H9 (cell line): ENCODE results near the gene SLC11A1. TPM values are rescaled to one million over a fixed set of nuclear protein-coding genes. Genes with fewer than 3 reads are reported as not detected.

Source experiments
- DNase-seq: peaks from one replicate; pipeline ENCODE4 v3.0.0-alpha.2; 2017
- H2AFZ ChIP-seq: one replicate; pipeline ENCODE4 v1.6.1; 2013; ENCODE audit warnings: mild to moderate bottlenecking, low read length, control low read depth, moderate library complexity
- H2AK5ac ChIP-seq: 2 replicates; pipeline ENCODE4 v1.6.1; 2013; ENCODE audit warnings: low read length, control low read depth, mixed read lengths; ENCODE audit not compliant: insufficient read length
- H2BK120ac ChIP-seq: one replicate; pipeline ENCODE4 v1.6.1; 2013; ENCODE audit warnings: low read depth, mild to moderate bottlenecking, low read length, control low read depth, inconsistent platforms; ENCODE audit not compliant: poor library complexity, severe bottlenecking
- H2BK12ac ChIP-seq: 2 replicates; pipeline ENCODE4 v1.6.1; 2013; ENCODE audit warnings: low read length, control low read depth, mixed read lengths, low read depth; ENCODE audit not compliant: insufficient read length
- H2BK15ac ChIP-seq: 2 replicates; pipeline ENCODE4 v1.6.1; 2013; ENCODE audit warnings: low read depth, low read length, control low read depth
- H2BK20ac ChIP-seq: one replicate; pipeline ENCODE4 v1.6.1; 2013; ENCODE audit warnings: low read depth, mild to moderate bottlenecking, low read length, control low read depth, inconsistent platforms; ENCODE audit not compliant: poor library complexity, severe bottlenecking
- H2BK5ac ChIP-seq: 2 replicates; pipeline ENCODE4 v1.6.1; 2013; ENCODE audit warnings: low read length, control low read depth, mixed read lengths; ENCODE audit not compliant: insufficient read length
- H3K14ac ChIP-seq: 2 replicates; pipeline ENCODE4 v1.6.1; 2013; ENCODE audit warnings: low read length, control low read depth; ENCODE audit not compliant: insufficient read depth
- H3K18ac ChIP-seq: 2 replicates; pipeline ENCODE4 v1.6.1; 2013; ENCODE audit warnings: low read depth, mild to moderate bottlenecking, mixed read lengths, low read length, control low read depth; ENCODE audit not compliant: insufficient read length
- H3K23ac ChIP-seq: 2 replicates; pipeline ENCODE4 v1.6.1; 2013; ENCODE audit warnings: low read length, control low read depth, mixed read lengths, low read depth; ENCODE audit not compliant: insufficient read length
- H3K23me2 ChIP-seq: 2 replicates; pipeline ENCODE4 v1.6.1; 2013; ENCODE audit warnings: low read depth, mild to moderate bottlenecking, mixed read lengths, low read length, control low read depth; ENCODE audit not compliant: insufficient read length, poor library complexity, severe bottlenecking
- H3K27ac ChIP-seq: 2 replicates; pipeline ENCODE4 v1.5.1; 2013; ENCODE audit warnings: low read length, control low read depth, mixed read lengths, low read depth; ENCODE audit not compliant: insufficient read length
- H3K27me3 ChIP-seq: 2 replicates; pipeline ENCODE4 v1.6.1; 2013; ENCODE audit warnings: low read length, control low read depth, inconsistent platforms; ENCODE audit not compliant: insufficient read depth
- H3K4ac ChIP-seq: 2 replicates; pipeline ENCODE4 v1.6.1; 2013; ENCODE audit warnings: low read depth, mild to moderate bottlenecking, control low read depth, inconsistent platforms, low read length, moderate library complexity
- H3K4me1 ChIP-seq: 2 replicates; pipeline ENCODE4 v1.6.1; 2013; ENCODE audit warnings: low read length, control low read depth, inconsistent platforms; ENCODE audit not compliant: insufficient read depth
- H3K4me2 ChIP-seq: 2 replicates; pipeline ENCODE4 v1.6.1; 2013; ENCODE audit warnings: low read length, control low read depth, mixed read lengths; ENCODE audit not compliant: insufficient read length, insufficient read depth
- H3K56ac ChIP-seq: 2 replicates; pipeline ENCODE4 v1.6.1; 2013; ENCODE audit warnings: low read depth, mild to moderate bottlenecking, mixed read lengths, low read length, control low read depth; ENCODE audit not compliant: insufficient read length
- H3K79me1 ChIP-seq: 2 replicates; pipeline ENCODE4 v1.6.1; 2013; ENCODE audit warnings: low read depth, mild to moderate bottlenecking, moderate library complexity, low read length, control low read depth, inconsistent platforms; ENCODE audit not compliant: insufficient read depth, poor library complexity, severe bottlenecking
- H3K79me2 ChIP-seq: 2 replicates; pipeline ENCODE4 v1.6.1; 2013; ENCODE audit warnings: low read length, control low read depth, inconsistent platforms; ENCODE audit not compliant: insufficient read depth
- H3K9ac ChIP-seq: 2 replicates; pipeline ENCODE4 v1.6.1; 2013; ENCODE audit warnings: low read length, control low read depth, mixed read lengths; ENCODE audit not compliant: insufficient read length; ENCODE audit errors: extremely low read depth
- H3K9me3 ChIP-seq: one replicate; pipeline ENCODE4 v1.6.1; 2013; ENCODE audit warnings: low read depth, low read length, inconsistent platforms; ENCODE audit not compliant: control insufficient read depth
- H3T11ph ChIP-seq: one replicate; pipeline ENCODE4 v1.6.1; 2013; ENCODE audit warnings: mild to moderate bottlenecking, low read length, control low read depth, inconsistent platforms
- H4K20me1 ChIP-seq: one replicate; pipeline ENCODE4 v1.6.1; 2013; ENCODE audit not compliant: control insufficient read depth, insufficient read length, insufficient read depth
- H4K5ac ChIP-seq: 2 replicates; pipeline ENCODE4 v1.6.1; 2013; ENCODE audit warnings: low read depth, mild to moderate bottlenecking, mixed read lengths, low read length, control low read depth; ENCODE audit not compliant: insufficient read length
- H4K8ac ChIP-seq: replicated peaks from 2 replicates; pipeline ENCODE4 v1.6.1; 2013; ENCODE audit warnings: low read length, control low read depth, mixed read lengths, low read depth; ENCODE audit not compliant: insufficient read length
- H4K91ac ChIP-seq: 2 replicates; pipeline ENCODE4 v1.6.1; 2013; ENCODE audit warnings: low read depth, mild to moderate bottlenecking, moderate library complexity, mixed read lengths, low read length, control low read depth; ENCODE audit not compliant: insufficient read length
- H3K27ac Mint-ChIP-seq, 3 experiments: 2 replicates in 2 of 3; 3 replicates in 1 of 3; pipeline ENCODE4 v1.8.0; 2020 to 2021; ENCODE audit warnings: mixed read lengths in 3 of 3, mild to moderate bottlenecking in 1 of 3, moderate library complexity in 1 of 3
- H3K27me3 Mint-ChIP-seq: 2 replicates; pipeline ENCODE4 v1.8.0; 2021; ENCODE audit warnings: low read depth, mild to moderate bottlenecking, moderate library complexity, mixed read lengths
- H3K36me3 Mint-ChIP-seq, 3 experiments: 2 replicates in 2 of 3; 3 replicates in 1 of 3; pipeline ENCODE4 v1.8.0; 2020 to 2021; ENCODE audit warnings: low read depth in 3 of 3, mixed read lengths in 3 of 3; ENCODE audit not compliant: insufficient read depth in 1 of 3
- H3K4me1 Mint-ChIP-seq, 2 experiments: 2 replicates each; pipeline ENCODE4 v1.8.0; 2020; ENCODE audit warnings: mixed read lengths in 2 of 2
- H3K4me3 Mint-ChIP-seq, 2 experiments: 2 replicates in 1 of 2; 3 replicates in 1 of 2; pipeline ENCODE4 v1.8.0; 2020 to 2021; ENCODE audit warnings: mild to moderate bottlenecking in 2 of 2, mixed read lengths in 2 of 2, moderate library complexity in 1 of 2
- H3K9me3 Mint-ChIP-seq, 2 experiments: 2 replicates in 1 of 2; 3 replicates in 1 of 2; pipeline ENCODE4 v1.8.0; 2020; ENCODE audit warnings: mild to moderate bottlenecking in 2 of 2, mixed read lengths in 2 of 2, moderate library complexity in 1 of 2
- CTCF ChIP-seq: fragments of 200-600 bp; sonication (generic); conservative IDR thresholded peaks from 3 replicates; pipeline ENCODE4 v1.8.0; 2021; ENCODE audit warnings: antibody characterized with exemption, mild to moderate bottlenecking
- total RNA-seq: library from RNA; stranded (reverse); gene quantifications from 2 replicates; pipeline ENCODE4 v1.2.1, GENCODE V29; 2021

The SLC11A1 gene
- total RNA-seq, 1 experiment from 2014 or later, result 0.11 TPM

- Histone ChIP-seq H3K23me2 (no peaks in the 10 kb centered on the region), H2AFZ (no peak overlapping the region), H3K4me2 (no peak overlapping the region), H2BK120ac (no peak overlapping the region), H3K79me1 (no peaks in the 10 kb centered on the region), H2BK5ac (no peak overlapping the region), H3T11ph (no peak overlapping the region), H2BK15ac (no peak overlapping the region), H2AK5ac (no peak overlapping the region), H3K27me3 (no peaks in the 10 kb centered on the region), H3K9me3 (no peaks in the 10 kb centered on the region), H3K79me2 (no peaks in the 10 kb centered on the region), H3K23ac (no peak overlapping the region), H3K27ac (no peak overlapping the region), H4K5ac (no peak overlapping the region), H2BK12ac (no peak overlapping the region), H3K4ac (no peak overlapping the region), H3K18ac (no peak overlapping the region), H4K91ac (no peak overlapping the region), H3K9ac (no peak overlapping the region), H2BK20ac (no peak overlapping the region), H4K8ac (no peak overlapping the region), H4K20me1 (no peaks in the 10 kb centered on the region), H3K4me1 (no peaks in the 10 kb centered on the region), H3K56ac (no peak overlapping the region), H3K14ac (no peak overlapping the region)
- DNase-seq, result no peak
- no peaks in the 10 kb centered on the region for H3K36me3 Mint-ChIP-seq
- H3K27me3 Mint-ChIP-seq, result peaks cover 2% of the 10 kb centered on the region; the same call in 1 of the 2 replicates
- H3K4me3 Mint-ChIP-seq, result no peak overlapping the region
- peaks cover 7 to 8% of the 10 kb centered on the region in 2 experiments for H3K4me1 Mint-ChIP-seq
- H3K9me3 Mint-ChIP-seq, result no peaks in the 10 kb centered on the region
- TF ChIP-seq CTCF, result no peak
- no peak overlapping the region for H3K27ac Mint-ChIP-seq
These were observed 10.1 kb upstream of the SLC11A1 start for GRCh38 chr2:218371983-218372350.
